Left kidney (tissue), 2 donors: Measurements from ENCODE around the gene CEP97. TPM values are rescaled to one million over a fixed set of nuclear protein-coding genes. Genes with fewer than 3 reads are reported as not detected.
A peak's percentile ranks its signal among the peaks of the same experiment; 100 is the strongest.
"Not testable (repeated sequence)": the region's sequence is repeated elsewhere in the genome, so short reads cannot be mapped to it uniquely, and the experiment has no call there.

Experiments used
- DNase-seq: peaks from one replicate; pipeline ENCODE4 v3.0.0-alpha.2; 2013
- polyA plus RNA-seq: library from polyadenylated mRNA; unstranded; fragments of 120-200 nt; gene quantifications from one replicate; pipeline ENCODE4 v1.2.1, GENCODE V29; 2013; ENCODE audit not compliant: insufficient read length

Gene CEP97
- polyA plus RNA-seq, 1 donor: 23.7 TPM

GRCh38 chr3:101702726-101703125 lies 21.7 kb upstream of the CEP97 start:
- DNase-seq: no peak

GRCh38 chr3:101703169-101703568 lies 21.2 kb upstream of the CEP97 start:
- no peak for DNase-seq

GRCh38 chr3:101704639-101705038 lies 19.8 kb upstream of the CEP97 start:
- DNase-seq: not testable (repeated sequence)

GRCh38 chr3:101709126-101709525 lies 15.3 kb upstream of the CEP97 start:
- no peak for DNase-seq

GRCh38 chr3:101718455-101718854 lies 6.0 kb upstream of the CEP97 start:
- no peak for DNase-seq

GRCh38 chr3:101719604-101720185 lies 4.7 kb upstream of the CEP97 start:
- no peak for DNase-seq

- DNase-seq: no peak
Measured at GRCh38 chr3:101720851-101721840, 3.3 kb upstream of the CEP97 start.

- no peak for DNase-seq
Measured at GRCh38 chr3:101722394-101723173, 1.8 kb upstream of the CEP97 start.

- DNase-seq: peak; percentile 54
Measured at GRCh38 chr3:101725194-101725889, 928 bp downstream of the CEP97 start.

- no peak for DNase-seq
Measured at GRCh38 chr3:101725890-101726275, 1.5 kb downstream of the CEP97 start.

GRCh38 chr3:101729586-101729985 lies 5.2 kb downstream of the CEP97 start:
- no peak for DNase-seq

GRCh38 chr3:101730839-101731238 lies 6.4 kb downstream of the CEP97 start:
- no peak for DNase-seq

- no peak for DNase-seq
Measured at GRCh38 chr3:101732240-101732641, 7.8 kb downstream of the CEP97 start.

GRCh38 chr3:101735833-101736232 lies 11.4 kb downstream of the CEP97 start:
- no peak for DNase-seq

- not testable (repeated sequence) for DNase-seq
Measured at GRCh38 chr3:101741914-101742313, 17.5 kb downstream of the CEP97 start.

- no peak for DNase-seq
Measured at GRCh38 chr3:101744811-101745210, 20.4 kb downstream of the CEP97 start.

GRCh38 chr3:101745934-101746333 lies 21.5 kb downstream of the CEP97 start:
- not testable (repeated sequence) for DNase-seq

GRCh38 chr3:101753386-101754113 lies 29.1 kb downstream of the CEP97 start:
- not testable (repeated sequence) for DNase-seq

- no peak for DNase-seq
Measured at GRCh38 chr3:101758224-101758623, 33.8 kb downstream of the CEP97 start.

GRCh38 chr3:101762041-101762646 lies 37.7 kb downstream of the CEP97 start:
- no peak for DNase-seq
